GM12891 (cell line): Measurements from ENCODE around the gene HEY2.

Source experiments
- POLR2A ChIP-seq: IDR thresholded peaks from 2 replicates; pipeline ENCODE4 v1.6.1; 2011; ENCODE audit warnings: low read depth, low read length, control low read depth
- POLR2AphosphoS5 ChIP-seq: IDR thresholded peaks from 2 replicates; pipeline ENCODE4 v1.6.1; 2011; ENCODE audit warnings: low read depth, low read length, control low read depth
- POU2F2 ChIP-seq: IDR thresholded peaks from 2 replicates; pipeline ENCODE4 v1.6.1; 2011; ENCODE audit warnings: low read depth, mild to moderate bottlenecking, control low read depth, low read length, moderate library complexity
- TAF1 ChIP-seq: IDR thresholded peaks from 2 replicates; pipeline ENCODE4 v1.6.1; 2011; ENCODE audit warnings: low read depth, low read length, control low read depth

DNA sequence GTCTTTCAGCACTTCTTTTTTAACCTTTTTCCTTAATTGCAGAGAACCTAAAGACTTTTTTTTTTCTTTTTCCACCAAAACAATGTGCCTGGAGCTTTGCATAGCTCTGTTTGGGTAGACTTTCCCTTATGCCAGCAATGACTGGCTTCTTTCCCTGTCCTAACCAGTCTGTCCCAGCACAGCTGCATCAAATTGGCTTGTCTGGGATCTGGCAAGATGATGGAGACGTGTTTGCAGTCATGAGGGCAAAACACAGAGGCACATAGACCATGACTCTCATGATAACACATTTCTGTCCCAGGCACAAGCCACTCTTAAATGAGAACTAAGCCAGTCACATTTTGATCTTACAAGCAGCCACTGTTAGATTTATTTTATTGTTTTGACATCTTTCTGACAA lies 16.5 kb downstream of the HEY2 start:
- TF ChIP-seq POLR2AphosphoS5, result no peak
- TF ChIP-seq POLR2A, result no peak
- no peak for TF ChIP-seq POU2F2
- TF ChIP-seq TAF1, result no peak
